Peyer's patch (tissue), 4 donors: ENCODE data around the gene CDKAL1.

Experiments used
- CTCF ChIP-seq, 6 experiments: fragments of 450-650 bp in 4 of 6; fragments of 200-600 bp in 2 of 6; sonication (generic) in 1 of 6; IDR thresholded peaks; one replicate each; pipeline ENCODE4 v1.5.1; 2017 to 2019; ENCODE audit warnings: antibody characterized with exemption in 6 of 6, mild to moderate bottlenecking in 3 of 6, moderate library complexity in 1 of 6
- POLR2A ChIP-seq, 2 donors: fragments of 450-650 bp; IDR thresholded peaks; one replicate each; pipeline ENCODE4 v1.5.1; 2017; ENCODE audit warnings: antibody characterized with exemption in 2 of 2, mild to moderate bottlenecking in 2 of 2, moderate library complexity in 2 of 2

DNA sequence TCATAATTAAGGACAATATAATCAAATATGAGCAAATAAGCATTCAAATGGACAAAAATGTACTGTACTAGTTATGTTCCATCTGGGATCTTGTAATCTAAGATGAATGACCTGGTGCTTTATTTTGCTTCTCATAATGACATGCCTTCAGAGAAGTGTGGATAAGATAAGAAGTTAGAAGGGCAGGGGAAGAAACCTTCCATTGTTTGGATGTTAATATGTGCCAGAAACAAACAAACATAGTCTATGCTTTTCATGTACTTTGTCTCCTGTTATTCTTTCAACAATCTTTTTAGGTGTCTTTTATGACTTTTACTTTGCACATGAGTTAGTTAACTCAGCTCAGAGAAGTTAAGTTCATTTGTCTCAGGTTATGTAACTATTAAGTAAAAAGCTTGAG is 547.8 kb downstream of the CDKAL1 start:
- TF ChIP-seq CTCF (IDR thresholded peaks at IDR 0.05) (no peak), POLR2A (IDR thresholded peaks at IDR 0.05) (no peak)
